ENCODE measurements around the gene STXBP4. TPM values are rescaled to one million over a fixed set of nuclear protein-coding genes. Genes with fewer than 3 reads are reported as not detected.

Gene STXBP4
- total RNA-seq, 2 experiments from 2014 or later = 5.1 to 5.4 TPM

DNA sequence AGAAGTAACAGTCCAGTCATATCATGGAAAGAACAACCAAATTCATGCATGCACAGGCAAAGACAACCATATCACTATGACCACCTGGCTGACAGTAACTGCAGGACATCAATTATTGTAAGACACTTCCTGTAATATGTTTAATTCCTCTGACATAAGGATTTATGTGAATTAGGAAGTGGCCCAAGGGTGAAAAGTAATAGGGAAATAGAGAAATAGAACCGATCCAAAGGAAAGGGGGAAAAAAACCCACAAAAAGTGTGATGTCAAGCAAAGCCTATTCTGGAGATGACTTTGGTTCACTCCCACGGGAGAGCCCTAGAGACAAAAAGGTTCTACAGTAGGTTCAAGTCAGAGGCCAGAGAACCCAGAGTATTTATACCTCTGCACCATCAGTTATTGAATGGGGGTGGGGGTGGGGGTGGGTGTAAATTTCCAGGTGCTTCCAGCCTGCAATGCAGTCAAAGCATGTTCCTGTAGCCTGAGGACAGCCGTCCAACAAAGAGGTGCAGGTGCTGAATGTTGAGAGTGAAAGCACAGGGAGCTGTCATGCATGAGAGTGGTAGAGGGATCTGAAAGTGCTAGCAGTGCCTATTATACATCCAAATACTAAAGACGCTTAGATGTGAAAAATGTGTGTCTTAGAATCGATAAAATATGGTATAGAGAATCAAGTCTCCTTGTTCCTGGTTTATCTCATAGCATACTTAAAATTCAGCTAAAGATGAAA, 200.6 kb downstream of the STXBP4 start:
- Mint-ChIP-seq H3K4me3 (no peak overlapping the region), H3K27ac (no peak overlapping the region), H3K27me3 (no peaks in the 10 kb centered on the region), H3K9me3 (peaks cover 5% of the 10 kb centered on the region), H3K4me1 (ENCODE audit: low read depth) (no peaks in the 10 kb centered on the region), H3K36me3 (ENCODE audit: low read depth) (peaks cover 16% of the 10 kb centered on the region)
- TF ChIP-seq, protein P1, sequence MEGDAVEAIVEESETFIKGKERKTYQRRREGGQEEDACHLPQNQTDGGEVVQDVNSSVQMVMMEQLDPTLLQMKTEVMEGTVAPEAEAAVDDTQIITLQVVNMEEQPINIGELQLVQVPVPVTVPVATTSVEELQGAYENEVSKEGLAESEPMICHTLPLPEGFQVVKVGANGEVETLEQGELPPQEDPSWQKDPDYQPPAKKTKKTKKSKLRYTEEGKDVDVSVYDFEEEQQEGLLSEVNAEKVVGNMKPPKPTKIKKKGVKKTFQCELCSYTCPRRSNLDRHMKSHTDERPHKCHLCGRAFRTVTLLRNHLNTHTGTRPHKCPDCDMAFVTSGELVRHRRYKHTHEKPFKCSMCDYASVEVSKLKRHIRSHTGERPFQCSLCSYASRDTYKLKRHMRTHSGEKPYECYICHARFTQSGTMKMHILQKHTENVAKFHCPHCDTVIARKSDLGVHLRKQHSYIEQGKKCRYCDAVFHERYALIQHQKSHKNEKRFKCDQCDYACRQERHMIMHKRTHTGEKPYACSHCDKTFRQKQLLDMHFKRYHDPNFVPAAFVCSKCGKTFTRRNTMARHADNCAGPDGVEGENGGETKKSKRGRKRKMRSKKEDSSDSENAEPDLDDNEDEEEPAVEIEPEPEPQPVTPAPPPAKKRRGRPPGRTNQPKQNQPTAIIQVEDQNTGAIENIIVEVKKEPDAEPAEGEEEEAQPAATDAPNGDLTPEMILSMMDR (IDR thresholded peaks at IDR 0.05) = no peak
- ChIA-PET CTCF (no interaction called here), POLR2A (interaction anchor here (0.8 kb wide), 1 partner anchor 9 kb away, joined by 3 read pairs; no protein-coding TSS in a partner anchor)
- Histone ChIP-seq H3K9me3 (ENCODE audit: control insufficient read depth in 1 of 2, insufficient read depth in 1 of 2, low read length in 2 of 2) (peaks cover 0 to 6% of the 10 kb centered on the region in 2 experiments), H3K4me1 (ENCODE audit: insufficient read depth, low read length) (no peaks in the 10 kb centered on the region), H3K4me3 (ENCODE audit: low read length) (no peak overlapping the region), H3K27ac (ENCODE audit: low read depth in 1 of 2, low read length in 2 of 2) (no peak overlapping the region), H3K36me3 (ENCODE audit: insufficient read depth, low read length) (no peaks in the 10 kb centered on the region), H3K27me3 (ENCODE audit: control insufficient read depth in 1 of 2, insufficient read depth in 2 of 2, low read length in 2 of 2) (no peaks in the 10 kb centered on the region)
- ATAC-seq (ENCODE audit: poor library complexity) = no peak
- intact Hi-C loops (cut with DNase I, micrococcal nuclease) = no loop called here
- no peak for DNase-seq

DNA sequence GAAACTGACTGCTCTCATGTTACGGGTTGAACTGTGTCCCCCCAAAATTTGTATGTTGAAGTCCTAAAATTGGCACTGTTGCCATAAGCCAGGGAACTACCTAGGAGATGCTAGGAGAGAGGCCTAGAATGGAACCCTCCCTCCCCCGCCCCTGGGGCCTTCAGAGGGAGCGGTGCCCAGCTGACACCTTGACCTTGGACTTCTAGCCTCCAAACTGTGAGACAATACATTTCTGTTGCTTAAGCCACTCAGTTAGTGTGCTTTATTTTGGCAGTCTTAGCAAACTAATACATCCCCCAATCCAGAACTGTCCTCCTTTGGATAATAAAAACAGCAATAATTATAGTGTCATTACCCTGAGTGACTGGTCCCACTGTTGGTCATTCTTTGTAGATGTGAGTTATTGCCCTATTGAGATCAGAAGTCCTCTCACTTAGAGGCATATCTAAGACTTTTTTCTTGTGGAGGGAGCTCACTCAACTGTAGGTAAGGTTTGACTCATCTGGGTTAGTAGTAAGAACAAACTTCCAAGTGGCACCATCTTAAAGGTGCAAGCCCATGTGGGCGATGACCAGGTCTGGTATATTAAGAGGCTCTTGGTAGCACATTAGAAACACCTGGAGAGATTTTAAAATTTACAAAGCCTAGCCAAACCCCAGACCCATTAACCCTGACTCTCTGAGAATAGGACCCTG, 203.2 kb downstream of the STXBP4 start:
- no peak overlapping the region for H3K4me3 ChIP-seq (ENCODE audit: low read length)
- H3K27ac ChIP-seq (ENCODE audit: low read depth in 1 of 2, low read length in 2 of 2) = no peak overlapping the region
- H3K36me3 Mint-ChIP-seq (ENCODE audit: low read depth) = peaks cover 14% of the 10 kb centered on the region
- no peaks in the 10 kb centered on the region for H3K4me1 ChIP-seq (ENCODE audit: insufficient read depth, low read length)
- no peak overlapping the region for H3K27ac Mint-ChIP-seq
- ChIA-PET POLR2A (no interaction called here), CTCF (no interaction called here)
- ATAC-seq (ENCODE audit: poor library complexity) (no peak), DNase-seq (no peak)
- no peaks in the 10 kb centered on the region for H3K36me3 ChIP-seq (ENCODE audit: insufficient read depth, low read length)
- no peaks in the 10 kb centered on the region for H3K27me3 ChIP-seq (ENCODE audit: control insufficient read depth in 1 of 2, insufficient read depth in 2 of 2, low read length in 2 of 2)
- H3K27me3 Mint-ChIP-seq = no peaks in the 10 kb centered on the region
- no peaks in the 10 kb centered on the region for H3K4me1 Mint-ChIP-seq (ENCODE audit: low read depth)
- H3K4me3 Mint-ChIP-seq = no peak overlapping the region
- intact Hi-C loops (cut with DNase I, micrococcal nuclease) = no loop called here
- H3K9me3 ChIP-seq (ENCODE audit: control insufficient read depth in 1 of 2, insufficient read depth in 1 of 2, low read length in 2 of 2) = peaks cover 3 to 13% of the 10 kb centered on the region in 2 experiments
- TF ChIP-seq, protein P1 (IDR thresholded peaks at IDR 0.05) = no peak
- peaks cover 5% of the 10 kb centered on the region for H3K9me3 Mint-ChIP-seq

DNA sequence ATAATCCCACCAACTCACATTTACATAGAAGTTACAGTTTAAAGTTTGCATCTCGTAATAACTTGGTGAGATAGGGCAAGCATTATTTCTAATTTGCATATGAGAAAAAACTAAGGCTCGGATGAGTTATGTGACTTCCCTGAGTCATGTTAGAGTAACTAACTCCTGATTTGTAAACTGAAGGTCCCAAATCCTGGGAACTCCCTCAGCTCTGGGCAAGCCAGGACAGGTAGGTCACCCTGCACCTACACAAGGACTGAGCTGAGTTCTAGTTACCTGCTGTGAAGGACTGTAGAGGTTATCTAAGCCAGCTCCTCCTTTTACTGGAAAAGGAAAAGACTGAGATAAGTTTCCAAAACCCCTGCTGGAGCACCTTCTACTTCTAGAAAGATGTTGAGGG, 204.0 kb downstream of the STXBP4 start:
- POLR2A ChIA-PET = no interaction called here
- no peak for DNase-seq
- no peak overlapping the region for H3K27ac ChIP-seq (ENCODE audit: low read depth in 1 of 2, low read length in 2 of 2)
- H3K4me3 ChIP-seq (ENCODE audit: low read length) = no peak overlapping the region
- H3K4me3 Mint-ChIP-seq = no peak overlapping the region
- no peaks in the 10 kb centered on the region for H3K4me1 ChIP-seq (ENCODE audit: insufficient read depth, low read length)
- H3K27me3 ChIP-seq (ENCODE audit: control insufficient read depth in 1 of 2, insufficient read depth in 2 of 2, low read length in 2 of 2) = no peaks in the 10 kb centered on the region
- no peaks in the 10 kb centered on the region for H3K36me3 ChIP-seq (ENCODE audit: insufficient read depth, low read length)
- H3K27ac Mint-ChIP-seq = no peak overlapping the region
- ATAC-seq (ENCODE audit: poor library complexity) = no peak
- H3K9me3 Mint-ChIP-seq = peaks cover 5% of the 10 kb centered on the region
- CTCF ChIA-PET = no interaction called here
- TF ChIP-seq, protein P1 (IDR thresholded peaks at IDR 0.05) = no peak
- intact Hi-C loops (cut with DNase I, micrococcal nuclease) = no loop called here
- H3K27me3 Mint-ChIP-seq = no peaks in the 10 kb centered on the region
- H3K4me1 Mint-ChIP-seq (ENCODE audit: low read depth) = no peaks in the 10 kb centered on the region
- peaks cover 14% of the 10 kb centered on the region for H3K36me3 Mint-ChIP-seq (ENCODE audit: low read depth)
- peaks cover 3 to 13% of the 10 kb centered on the region in 2 experiments for H3K9me3 ChIP-seq (ENCODE audit: control insufficient read depth in 1 of 2, insufficient read depth in 1 of 2, low read length in 2 of 2)
